HG02981 (cell line): Measurements from ENCODE around the gene ALDH1A2.
"Not testable (repeated sequence)": the region's sequence is repeated elsewhere in the genome, so short reads cannot be mapped to it uniquely, and the experiment has no call there.

Experiments
- ATAC-seq: cut with Tn5 transposase; IDR thresholded peaks from one replicate; pipeline ENCODE4 v1.9.1; 2021; ENCODE audit warnings: mild to moderate bottlenecking, moderate library complexity; ENCODE audit not compliant: unreplicated experiment

ALDH1A2 gene

GRCh38 chr15:58065445-58066041 lies at the start of gene ALDH1A2:
Gene ALDH1A2 (minus strand): TSS chr15:58065711. CDS start chr15:58065650, 61 bp downstream.
- ATAC-seq = no peak

- ATAC-seq = no peak
Observed at GRCh38 chr15:58114812-58115211, 49.3 kb upstream of the ALDH1A2 start.

- no peak for ATAC-seq
Observed at GRCh38 chr15:58114388-58114787, 48.9 kb upstream of the ALDH1A2 start.

- ATAC-seq = not testable (repeated sequence)
Observed at GRCh38 chr15:58113358-58113757, 47.8 kb upstream of the ALDH1A2 start.

- ATAC-seq = no peak
Observed at GRCh38 chr15:58111718-58112104, 46.2 kb upstream of the ALDH1A2 start.

- no peak for ATAC-seq
Observed at GRCh38 chr15:58110999-58111717, 45.6 kb upstream of the ALDH1A2 start.

GRCh38 chr15:58109419-58109818 lies 43.9 kb upstream of the ALDH1A2 start:
- ATAC-seq = no peak

GRCh38 chr15:58108117-58108516 lies 42.6 kb upstream of the ALDH1A2 start:
- no peak for ATAC-seq

GRCh38 chr15:58103482-58103881 lies 38.0 kb upstream of the ALDH1A2 start:
- ATAC-seq = no peak

GRCh38 chr15:58096529-58097084 lies 31.1 kb upstream of the ALDH1A2 start:
- ATAC-seq = no peak

- ATAC-seq = no peak
Observed at GRCh38 chr15:58095415-58095814, 29.9 kb upstream of the ALDH1A2 start.

GRCh38 chr15:58087871-58088270 lies 22.4 kb upstream of the ALDH1A2 start:
- no peak for ATAC-seq

GRCh38 chr15:58086491-58086890 lies 21.0 kb upstream of the ALDH1A2 start:
- no peak for ATAC-seq

- ATAC-seq = no peak
Observed at GRCh38 chr15:58083526-58083925, 18.0 kb upstream of the ALDH1A2 start.

GRCh38 chr15:58081891-58082290 lies 16.4 kb upstream of the ALDH1A2 start:
- ATAC-seq = no peak

GRCh38 chr15:58081456-58081855 lies 15.9 kb upstream of the ALDH1A2 start:
- no peak for ATAC-seq

- ATAC-seq = not testable (repeated sequence)
Observed at GRCh38 chr15:58080959-58081358, 15.4 kb upstream of the ALDH1A2 start.

GRCh38 chr15:58080398-58080797 lies 14.9 kb upstream of the ALDH1A2 start:
- ATAC-seq = no peak

GRCh38 chr15:58078591-58078990 lies 13.1 kb upstream of the ALDH1A2 start:
- no peak for ATAC-seq

- no peak for ATAC-seq
Observed at GRCh38 chr15:58077427-58077826, 11.9 kb upstream of the ALDH1A2 start.

- ATAC-seq = no peak
Observed at GRCh38 chr15:58074452-58074851, 8.9 kb upstream of the ALDH1A2 start.

- no peak for ATAC-seq
Observed at GRCh38 chr15:58070801-58071418, 5.4 kb upstream of the ALDH1A2 start.
